Gastrocnemius medialis (tissue), 4 donors: Measurements from ENCODE around the gene ACIN1. TPM values are rescaled to one million over a fixed set of nuclear protein-coding genes. Genes with fewer than 3 reads are reported as not detected.

Source experiments
- ATAC-seq, 2 donors: fragments of 150-250 bp; one replicate each; pipeline ENCODE4 v1.9.1; 2016
- DNase-seq, 2 donors: peaks; one replicate each; pipeline ENCODE4 v3.0.0-alpha.2; 2019
- H3K27ac ChIP-seq, 4 donors: fragments of 200-600 bp; sonication (generic); 1 replicate in 1 of 4; 2 replicates in 3 of 4; pipeline ENCODE4 v1.5.1; 2016 to 2018; ENCODE audit warnings: mild to moderate bottlenecking in 2 of 4, moderate library complexity in 1 of 4
- H3K27me3 ChIP-seq, 3 donors: fragments of 200-600 bp; sonication (generic) in 2 of 3; 1 replicate in 1 of 3; 2 replicates in 2 of 3; pipeline versions ENCODE4 v1.5.1 to v1.6.0; 2016 to 2019; ENCODE audit warnings: mild to moderate bottlenecking in 1 of 3, moderate library complexity in 1 of 3
- H3K36me3 ChIP-seq, 2 donors: fragments of 200-600 bp; sonication (generic) in 1 of 2; one replicate each; pipeline ENCODE4 v1.5.1; 2017 to 2018
- H3K4me1 ChIP-seq, 2 donors: fragments of 200-600 bp; sonication (generic) in 1 of 2; one replicate each; pipeline ENCODE4 v1.5.1; 2016 to 2017; ENCODE audit warnings: mild to moderate bottlenecking in 2 of 2
- H3K4me3 ChIP-seq, 4 donors: fragments of 200-600 bp; sonication (generic) in 3 of 4; 1 replicate in 1 of 4; 2 replicates in 3 of 4; pipeline ENCODE4 v1.5.1; 2016 to 2019; ENCODE audit warnings: mild to moderate bottlenecking in 2 of 4
- H3K9me3 ChIP-seq, 3 donors: fragments of 200-600 bp; sonication (generic) in 2 of 3; 1 replicate in 1 of 3; 2 replicates in 2 of 3; pipeline ENCODE4 v1.5.1; 2016 to 2019
- CTCF ChIP-seq, 5 experiments: fragments of 450-650 bp in 3 of 5; fragments of 200-600 bp in 2 of 5; sonication (generic) in 2 of 5; IDR thresholded peaks in 4 of 5; conservative IDR thresholded peaks in 1 of 5; 1 replicate in 4 of 5; 2 replicates in 1 of 5; pipeline ENCODE4 v1.5.1; 2016 to 2019; ENCODE audit warnings: antibody characterized with exemption in 5 of 5, mild to moderate bottlenecking in 3 of 5, moderate library complexity in 3 of 5
- POLR2A ChIP-seq, 2 donors: fragments of 450-650 bp; IDR thresholded peaks; one replicate each; pipeline ENCODE4 v1.6.1; 2017; ENCODE audit warnings: antibody characterized with exemption in 2 of 2, mild to moderate bottlenecking in 2 of 2, moderate library complexity in 2 of 2
- in situ Hi-C, 4 donors: fragments of 200-750 bp; cut with MboI; loops; one replicate each; pipeline versions ENCODE4 v1.15.0 to v1.8.0; 2017; ENCODE audit warnings: low sequenced_read_pairs in 4 of 4
- intact Hi-C: fragments of 100-400 bp; cut with DNase I; formaldehyde crosslinking; loops from one replicate; pipeline ENCODE4 v1.15.1; 2023; ENCODE audit warnings: low total_unique reads
- total RNA-seq, 4 donors: library from RNA; depleted of rRNA; stranded (reverse); fragments of >200 nt; gene quantifications; one replicate each; pipeline versions ENCODE4 v1.1.0 to v1.2.3, GENCODE V29; 2016

The ACIN1 gene
- total RNA-seq, 4 donors from 2014 or later = 61.9 to 74.8 (median 70.6) TPM

- no peak overlapping the region for H3K4me3 ChIP-seq
- DNase-seq (no peak), ATAC-seq (no peak)
- in situ Hi-C loops = no loop called here
- no peaks in the 10 kb centered on the region for H3K27me3 ChIP-seq
- intact Hi-C loops = no loop called here
- TF ChIP-seq CTCF (IDR thresholded peaks at IDR 0.05 in 4 of 5, conservative IDR thresholded peaks at IDR 0.05 in 1 of 5) (no peak), POLR2A (IDR thresholded peaks at IDR 0.05) (no peak)
- no peaks in the 10 kb centered on the region for H3K9me3 ChIP-seq
- H3K4me1 ChIP-seq = peaks cover 0 to 3% of the 10 kb centered on the region in 2 donors
- H3K36me3 ChIP-seq = peaks cover 0 to 25% of the 10 kb centered on the region in 2 donors
- H3K27ac ChIP-seq = no peak overlapping the region
Measured at GRCh38 chr14:23021434-23021833, 73.5 kb downstream of the ACIN1 start.

- intact Hi-C loops (no loop called here), in situ Hi-C loops (no loop called here)
- Histone ChIP-seq H3K36me3 (peaks cover 0 to 15% of the 10 kb centered on the region in 2 donors), H3K4me1 (peaks cover 0 to 3% of the 10 kb centered on the region in 2 donors), H3K4me3 (no peak overlapping the region), H3K27ac (no peak overlapping the region), H3K9me3 (no peaks in the 10 kb centered on the region), H3K27me3 (no peaks in the 10 kb centered on the region)
- no peak for DNase-seq
- ATAC-seq = peak in 1 of 2 donors; percentile 23
- TF ChIP-seq CTCF (IDR thresholded peaks at IDR 0.05 in 4 of 5, conservative IDR thresholded peaks at IDR 0.05 in 1 of 5) (no peak), POLR2A (IDR thresholded peaks at IDR 0.05) (no peak)
Measured at GRCh38 chr14:23020143-23021128, 74.5 kb downstream of the ACIN1 start.

- DNase-seq (no peak), ATAC-seq (no peak)
- intact Hi-C loops (no loop called here), in situ Hi-C loops (no loop called here)
- Histone ChIP-seq H3K36me3 (no peaks in the 10 kb centered on the region), H3K27ac (no peak overlapping the region), H3K4me3 (no peak overlapping the region), H3K27me3 (no peaks in the 10 kb centered on the region), H3K4me1 (peaks cover 0 to 3% of the 10 kb centered on the region in 2 donors), H3K9me3 (no peaks in the 10 kb centered on the region)
- no peak for TF ChIP-seq POLR2A (IDR thresholded peaks at IDR 0.05)
- TF ChIP-seq CTCF (IDR thresholded peaks at IDR 0.05 in 4 of 5, conservative IDR thresholded peaks at IDR 0.05 in 1 of 5) = no peak
Measured at GRCh38 chr14:23018107-23018506, 76.8 kb downstream of the ACIN1 start.

GRCh38 chr14:23017091-23017490 lies 77.8 kb downstream of the ACIN1 start:
- no peak for ATAC-seq
- no peak overlapping the region for H3K4me3 ChIP-seq
- no peaks in the 10 kb centered on the region for H3K9me3 ChIP-seq
- DNase-seq = no peak
- no peaks in the 10 kb centered on the region for H3K27me3 ChIP-seq
- no peak for TF ChIP-seq POLR2A (IDR thresholded peaks at IDR 0.05)
- no peak for TF ChIP-seq CTCF (IDR thresholded peaks at IDR 0.05 in 4 of 5, conservative IDR thresholded peaks at IDR 0.05 in 1 of 5)
- H3K27ac ChIP-seq = no peak overlapping the region
- intact Hi-C loops = no loop called here
- H3K36me3 ChIP-seq = no peaks in the 10 kb centered on the region
- in situ Hi-C loops = no loop called here
- H3K4me1 ChIP-seq = peaks cover 0 to 3% of the 10 kb centered on the region in 2 donors
